Measurements from ENCODE around the gene EIF4G3.
"Not testable (repeated sequence)": the region's sequence is repeated elsewhere in the genome, so short reads cannot be mapped to it uniquely, and the experiment has no call there.

EIF4G3 gene

GRCh38 chr1:21149855-21150432 is 26.8 kb downstream of the EIF4G3 start:
- no peak for DNase-seq

GRCh38 chr1:21149430-21149854 is 27.3 kb downstream of the EIF4G3 start:
- peak; percentile 6 for DNase-seq

- DNase-seq, result no peak
Measured at GRCh38 chr1:21143752-21144151, 32.9 kb downstream of the EIF4G3 start.

- DNase-seq, result no peak
Measured at GRCh38 chr1:21143138-21143537, 33.6 kb downstream of the EIF4G3 start.

GRCh38 chr1:21141030-21141429 is 35.7 kb downstream of the EIF4G3 start:
- no peak for DNase-seq

- DNase-seq, result peak; percentile 19
Measured at GRCh38 chr1:21139601-21140000, 37.1 kb downstream of the EIF4G3 start.

GRCh38 chr1:21136344-21136743 is 40.4 kb downstream of the EIF4G3 start:
- DNase-seq, result not testable (repeated sequence)

- no peak for DNase-seq
Measured at GRCh38 chr1:21131200-21131599, 45.5 kb downstream of the EIF4G3 start.

- DNase-seq, result no peak
Measured at GRCh38 chr1:21129407-21129806, 47.3 kb downstream of the EIF4G3 start.

GRCh38 chr1:21126324-21126723 is 50.4 kb downstream of the EIF4G3 start:
- no peak for DNase-seq

GRCh38 chr1:21124846-21125245 is 51.9 kb downstream of the EIF4G3 start:
- DNase-seq, result no peak

- DNase-seq, result no peak
Measured at GRCh38 chr1:21123287-21123948, 53.3 kb downstream of the EIF4G3 start.

GRCh38 chr1:21121764-21122471 is 54.8 kb downstream of the EIF4G3 start:
- no peak for DNase-seq

- DNase-seq, result no peak
Measured at GRCh38 chr1:21118167-21118566, 58.5 kb downstream of the EIF4G3 start.

- DNase-seq, result no peak
Measured at GRCh38 chr1:21117597-21118001, 59.1 kb downstream of the EIF4G3 start.

GRCh38 chr1:21117159-21117558 is 59.5 kb downstream of the EIF4G3 start:
- DNase-seq, result no peak

- DNase-seq, result no peak
Measured at GRCh38 chr1:21115098-21115760, 61.5 kb downstream of the EIF4G3 start.

GRCh38 chr1:21114431-21114830 is 62.3 kb downstream of the EIF4G3 start:
- DNase-seq, result no peak

- no peak for DNase-seq
Measured at GRCh38 chr1:21110163-21110562, 66.5 kb downstream of the EIF4G3 start.

GRCh38 chr1:21106709-21107108 is 70.0 kb downstream of the EIF4G3 start:
- DNase-seq, result no peak

GRCh38 chr1:21106238-21106637 is 70.5 kb downstream of the EIF4G3 start:
- no peak for DNase-seq

- DNase-seq, result no peak
Measured at GRCh38 chr1:21105807-21106206, 70.9 kb downstream of the EIF4G3 start.

GRCh38 chr1:21104683-21105082 is 72.0 kb downstream of the EIF4G3 start:
- DNase-seq, result no peak

GRCh38 chr1:21100481-21100921 is 76.2 kb downstream of the EIF4G3 start:
- DNase-seq, result no peak
